HG03354 (cell line): ENCODE measurements around the gene TMEM176A.

Source experiments
- ATAC-seq: cut with Tn5 transposase; IDR thresholded peaks from one replicate; pipeline ENCODE4 v1.9.1; 2021; ENCODE audit warnings: mild to moderate bottlenecking; ENCODE audit not compliant: unreplicated experiment, poor library complexity, severe bottlenecking

TMEM176A gene

DNA sequence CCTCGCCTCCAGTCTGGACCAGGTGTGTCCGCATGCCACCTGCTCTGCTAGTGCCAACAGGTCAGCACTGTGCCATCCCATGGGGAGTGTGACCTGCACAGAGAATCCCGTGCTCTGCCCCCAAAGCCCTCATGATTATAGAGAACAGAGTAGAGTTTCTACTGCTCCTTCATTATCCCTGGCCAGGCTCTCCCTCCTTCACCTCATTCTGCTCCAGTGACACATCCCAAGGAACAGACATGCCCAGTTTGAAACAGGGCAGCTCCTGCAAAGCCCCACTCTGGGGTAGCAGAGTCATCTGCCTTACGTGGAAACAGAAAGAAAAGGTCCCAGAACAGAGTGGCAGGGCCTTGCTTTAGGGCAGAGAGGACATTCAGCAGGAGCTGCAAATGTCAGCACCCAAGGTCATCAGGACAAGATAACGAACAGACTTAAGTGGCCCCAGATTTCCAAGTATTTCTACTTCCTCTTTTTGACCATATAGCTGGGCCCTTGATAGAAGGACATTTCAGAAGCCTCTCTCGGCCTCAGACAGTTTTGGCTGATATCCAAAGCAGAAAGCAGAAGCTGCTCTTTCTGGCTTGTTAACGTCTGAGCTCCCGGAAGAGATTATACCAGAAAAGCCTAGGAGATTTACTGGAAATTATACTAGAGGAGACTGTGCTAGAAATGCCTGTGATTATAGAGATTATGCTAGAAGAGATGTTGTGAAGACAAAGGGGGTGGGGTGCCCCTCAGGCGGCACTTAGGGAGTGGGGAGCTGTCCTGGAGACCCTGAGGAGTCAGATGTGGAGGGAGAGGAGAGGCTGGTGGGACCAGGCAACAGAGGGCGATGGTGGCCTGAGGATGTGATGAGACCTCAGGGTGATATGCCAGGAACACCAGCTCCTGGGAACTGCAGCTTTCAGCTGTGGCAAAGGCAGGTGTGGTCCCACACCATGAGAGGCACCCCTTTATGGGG is 13.0 kb upstream of the TMEM176A start:
- no peak for ATAC-seq

DNA sequence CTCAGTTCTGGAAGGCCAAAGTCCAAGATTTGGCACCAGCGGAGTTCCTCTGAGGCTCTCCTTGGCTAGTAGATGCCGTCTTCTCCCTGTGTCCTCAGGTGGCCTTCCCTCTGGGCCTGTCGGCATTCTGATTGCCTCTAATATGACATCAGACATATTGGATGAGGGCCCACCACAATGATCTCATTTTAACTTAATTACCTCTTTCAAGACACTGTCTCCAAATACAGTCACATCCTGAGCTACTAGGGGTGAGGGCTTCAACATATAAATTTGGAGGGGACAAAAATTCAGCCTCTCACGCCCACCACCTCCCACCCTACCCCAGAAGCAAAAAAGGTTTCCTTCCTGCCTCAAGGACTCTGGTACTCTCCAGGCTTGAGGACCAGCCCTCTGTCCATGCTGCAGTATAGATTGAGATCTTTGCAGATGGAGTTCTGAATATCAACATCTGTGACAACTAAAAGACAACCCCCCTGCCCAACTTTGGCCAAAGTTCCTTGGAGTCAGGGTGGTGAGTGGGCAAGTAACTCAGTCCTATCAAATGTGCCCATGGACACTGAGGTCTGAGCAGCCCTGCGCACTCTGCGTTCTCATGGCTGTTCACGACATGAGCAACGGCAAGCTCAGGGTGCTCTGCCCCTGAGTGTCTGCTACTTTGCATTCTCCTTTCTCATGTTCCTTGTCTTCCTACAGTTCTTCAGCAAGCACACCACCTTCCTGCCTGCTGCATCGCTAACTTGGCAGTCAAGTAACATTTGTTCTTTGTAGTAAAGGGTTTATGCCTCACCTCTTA is 11.9 kb upstream of the TMEM176A start:
- no peak for ATAC-seq

DNA sequence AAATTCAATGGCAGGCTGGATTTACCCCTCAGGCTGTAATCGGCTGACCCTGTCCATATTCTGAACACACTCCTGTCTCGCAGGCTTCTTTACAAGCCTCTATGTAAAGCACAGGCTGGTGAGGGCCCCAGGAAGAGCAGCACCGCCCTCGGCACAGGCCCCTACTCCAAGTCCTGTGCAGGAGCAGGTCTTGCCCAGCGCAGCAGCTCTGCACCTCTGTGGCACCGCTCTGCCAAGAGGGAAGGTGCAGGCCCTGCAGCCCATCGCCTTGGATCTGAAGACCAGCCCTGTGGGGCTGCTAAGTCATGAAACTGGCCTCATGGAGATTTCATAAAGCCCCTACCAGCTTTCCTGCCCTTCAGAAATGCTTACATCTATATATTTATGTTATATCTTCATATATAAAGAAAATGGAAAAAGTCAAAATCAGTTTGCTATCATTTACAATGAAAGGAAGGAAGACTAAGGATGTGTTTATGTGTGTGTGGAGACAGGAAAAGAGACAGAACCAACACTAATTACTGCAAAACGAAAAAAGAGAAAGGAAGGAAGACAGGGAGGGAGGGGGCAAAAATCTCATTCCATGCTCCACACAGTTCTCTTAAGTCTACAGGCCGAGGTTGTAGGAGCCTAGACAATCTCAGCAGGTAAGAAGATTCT is 10.0 kb upstream of the TMEM176A start:
- ATAC-seq = no peak

DNA sequence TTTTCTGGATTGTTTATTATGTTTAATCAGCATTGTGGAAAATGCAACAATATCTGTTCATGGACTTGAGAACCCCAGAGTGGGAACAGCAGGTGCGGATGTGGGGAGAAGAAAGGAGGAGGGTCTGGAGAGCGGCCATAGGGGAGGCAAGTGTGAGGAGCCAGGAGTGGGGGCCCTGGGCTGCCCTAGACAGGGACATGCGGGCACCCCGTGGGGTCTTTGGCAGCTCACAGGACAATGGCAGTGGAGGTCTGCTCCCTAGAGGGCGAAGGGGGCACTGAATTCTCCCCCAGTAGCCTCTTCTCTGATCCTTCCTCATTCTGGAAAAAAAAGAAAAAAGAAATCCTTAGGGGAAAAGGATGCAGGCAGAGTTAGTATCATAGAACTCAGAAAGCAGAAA is 9.3 kb upstream of the TMEM176A start:
- no peak for ATAC-seq

DNA sequence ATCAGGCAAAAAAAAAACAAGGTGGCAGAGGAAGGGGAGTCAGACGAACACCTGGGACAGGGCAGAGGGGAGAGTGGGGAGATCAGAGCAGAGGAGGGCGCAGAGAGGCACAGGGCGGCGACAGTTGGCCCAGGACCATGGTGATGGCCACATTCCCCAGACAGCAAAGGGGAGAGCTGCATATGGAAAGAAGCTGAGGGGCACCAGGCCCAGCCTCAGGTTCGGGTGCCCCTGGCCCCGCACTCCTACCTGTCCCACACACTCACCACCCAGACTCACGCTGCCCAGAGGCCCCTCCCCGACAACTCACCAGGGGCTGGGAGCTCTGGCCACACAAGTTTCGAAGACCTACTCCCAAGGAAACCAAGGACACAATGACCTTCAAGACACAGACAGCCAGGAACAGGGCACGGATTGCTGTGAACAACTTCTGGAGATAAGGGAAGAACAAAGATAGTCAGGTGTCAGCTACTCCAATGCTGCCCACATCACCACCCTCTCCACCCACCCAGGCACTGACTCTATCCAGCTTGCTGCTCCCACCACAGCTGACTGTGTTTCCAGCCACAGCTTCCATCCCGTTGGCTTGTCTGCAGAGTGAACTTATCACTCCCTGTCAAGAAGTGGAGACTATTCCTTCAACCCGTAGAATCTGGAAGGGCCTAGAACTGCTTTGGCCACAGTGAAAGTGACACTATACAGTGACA is 8.7 kb upstream of the TMEM176A start:
- no peak for ATAC-seq

DNA sequence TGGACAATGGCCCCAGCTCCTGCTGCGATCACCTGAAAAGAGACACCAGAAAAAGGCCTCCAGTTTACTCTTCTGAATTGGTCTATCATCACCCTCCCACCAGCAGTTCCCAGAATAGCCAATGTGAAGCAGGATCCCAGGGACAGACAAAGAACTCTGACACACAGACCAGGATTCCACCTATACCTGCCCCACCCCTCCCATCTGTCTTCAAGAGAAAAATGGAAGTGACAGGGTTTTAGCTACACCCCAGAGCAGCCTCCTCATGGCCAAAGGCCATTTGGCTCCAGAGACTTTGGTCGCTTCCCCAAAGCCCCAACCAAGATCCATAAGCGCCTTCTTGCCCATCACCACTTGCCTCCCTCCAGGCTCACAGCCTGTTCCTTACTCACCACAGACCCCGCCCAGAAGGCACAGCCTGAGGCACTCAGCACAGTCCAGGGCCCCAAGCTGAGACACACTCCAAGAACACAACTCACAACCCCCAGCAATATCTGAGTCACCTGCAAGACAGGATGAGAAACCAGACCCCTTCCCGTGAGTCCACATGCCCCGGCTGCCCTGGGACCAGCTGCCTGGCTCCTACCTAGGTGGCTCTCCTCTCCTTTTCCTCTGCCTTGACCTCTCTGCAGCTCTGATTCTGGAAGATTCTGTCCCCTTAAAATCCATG is 6.9 kb upstream of the TMEM176A start:
- no peak for ATAC-seq

DNA sequence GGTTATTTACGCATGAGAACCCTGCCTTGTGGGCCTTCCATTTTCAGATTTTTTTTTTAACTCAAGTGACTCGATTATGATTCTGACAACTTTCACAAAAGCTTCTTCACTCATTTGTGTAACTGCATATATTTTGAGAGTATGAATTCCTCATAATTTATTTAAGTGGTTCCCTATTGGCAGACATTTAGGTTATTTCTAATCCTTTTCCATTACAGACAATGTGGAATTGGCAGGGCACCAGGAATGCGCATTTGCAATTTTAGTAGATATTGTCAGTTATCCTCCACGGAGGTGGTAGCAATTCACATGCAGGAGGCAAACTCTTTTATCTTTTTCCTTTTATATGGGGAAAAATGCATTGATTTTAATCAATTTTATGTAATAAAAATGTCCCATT is 2.9 kb upstream of the TMEM176A start:
- no peak for ATAC-seq

DNA sequence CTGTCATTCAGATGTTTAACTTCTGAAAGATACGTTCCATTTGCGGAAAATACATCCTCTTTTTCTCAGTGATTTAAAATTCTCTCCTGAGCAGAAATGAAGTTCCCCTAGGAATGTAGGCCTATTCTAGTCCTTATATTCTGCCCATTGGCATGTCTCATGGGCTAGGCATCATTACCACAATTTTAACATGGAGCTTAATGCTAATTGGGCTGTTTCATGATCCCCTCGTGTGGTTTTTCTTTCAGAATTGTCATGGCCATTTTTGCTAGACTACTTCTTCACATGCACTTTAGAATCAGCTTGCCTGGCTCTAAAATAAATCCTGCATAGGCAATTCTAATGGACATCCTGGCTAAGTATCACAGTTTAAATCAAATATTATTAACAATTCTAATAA is 1.4 kb upstream of the TMEM176A start:
- no peak for ATAC-seq

DNA sequence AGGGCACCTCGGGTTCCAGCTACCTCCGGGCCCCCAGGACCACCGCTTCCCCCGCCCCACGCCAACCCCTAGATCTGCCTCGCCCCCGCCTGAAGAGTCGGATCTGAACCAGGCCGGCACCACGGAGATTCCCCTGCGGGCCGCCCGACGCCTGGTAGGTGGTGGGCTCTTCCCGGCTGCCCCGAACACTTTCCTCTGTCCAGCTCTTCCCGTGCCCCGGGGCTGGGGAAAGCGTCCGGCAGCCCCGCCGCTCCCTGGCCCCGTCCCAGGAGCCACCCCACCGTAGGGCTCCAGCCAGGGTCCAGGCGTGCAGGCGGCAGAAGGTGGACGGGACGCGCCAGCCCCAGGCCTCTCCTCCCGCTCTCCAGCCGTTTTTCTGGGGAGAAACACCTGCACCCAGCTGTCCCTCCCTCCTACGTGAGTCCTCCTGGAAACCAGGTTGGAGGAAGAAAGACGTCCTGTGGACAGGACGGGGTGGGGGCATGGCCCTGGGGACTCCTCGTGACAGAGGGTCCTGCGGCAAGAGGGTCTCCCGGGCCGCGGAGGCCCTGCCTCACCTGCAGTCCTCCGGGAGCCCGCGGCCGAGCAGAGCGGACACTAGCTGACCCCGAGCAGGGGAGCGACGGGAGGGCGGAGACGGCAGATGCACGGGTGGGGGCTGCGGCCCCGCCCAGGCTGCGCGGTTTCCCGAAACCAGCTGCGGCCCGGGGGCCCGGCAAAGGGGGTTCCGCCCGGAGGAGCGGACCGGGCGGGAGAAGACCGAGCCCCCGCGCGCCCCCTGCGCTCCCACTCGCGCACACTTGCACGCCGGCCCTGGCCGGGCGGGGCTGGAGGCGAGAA is 608 bp upstream of the TMEM176A start, which contains the start of gene TMEM176B:
TMEM176B (minus strand) TSS at position 624 of the 840 bp plus-strand sequence. CDS start 3,795 bp downstream, outside the sequence.
- ATAC-seq = no peak

DNA sequence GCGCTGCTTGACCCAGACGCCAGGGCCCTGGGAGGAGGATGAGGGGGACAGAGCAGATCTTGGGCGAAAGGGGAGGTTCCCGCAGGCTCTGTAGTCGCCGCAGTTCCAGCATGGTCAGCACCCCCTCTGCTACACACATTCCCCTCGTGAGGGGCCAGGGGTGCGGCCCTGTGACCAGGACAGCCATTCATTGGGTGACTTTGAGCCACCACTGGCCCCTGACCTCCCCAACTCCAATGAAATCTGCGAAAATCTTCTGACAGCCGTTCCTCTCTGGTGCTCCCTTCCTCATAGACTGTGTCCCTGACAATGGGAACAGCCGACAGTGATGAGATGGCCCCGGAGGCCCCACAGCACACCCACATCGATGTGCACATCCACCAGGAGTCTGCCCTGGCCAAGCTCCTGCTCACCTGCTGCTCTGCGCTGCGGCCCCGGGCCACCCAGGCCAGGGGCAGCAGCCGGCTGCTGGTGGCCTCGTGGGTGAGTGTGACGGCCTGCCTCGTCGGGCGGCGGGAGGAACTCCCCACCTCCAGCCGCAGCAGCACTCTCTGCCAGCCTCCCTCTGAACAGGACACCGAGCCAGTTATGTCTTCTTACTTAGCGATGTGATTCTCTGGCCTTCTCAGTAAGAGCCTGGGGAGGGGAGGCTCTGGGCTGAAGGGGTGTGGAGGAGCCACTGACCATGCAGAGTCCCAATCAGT is 825 bp downstream of the TMEM176A start:
- ATAC-seq = no peak

DNA sequence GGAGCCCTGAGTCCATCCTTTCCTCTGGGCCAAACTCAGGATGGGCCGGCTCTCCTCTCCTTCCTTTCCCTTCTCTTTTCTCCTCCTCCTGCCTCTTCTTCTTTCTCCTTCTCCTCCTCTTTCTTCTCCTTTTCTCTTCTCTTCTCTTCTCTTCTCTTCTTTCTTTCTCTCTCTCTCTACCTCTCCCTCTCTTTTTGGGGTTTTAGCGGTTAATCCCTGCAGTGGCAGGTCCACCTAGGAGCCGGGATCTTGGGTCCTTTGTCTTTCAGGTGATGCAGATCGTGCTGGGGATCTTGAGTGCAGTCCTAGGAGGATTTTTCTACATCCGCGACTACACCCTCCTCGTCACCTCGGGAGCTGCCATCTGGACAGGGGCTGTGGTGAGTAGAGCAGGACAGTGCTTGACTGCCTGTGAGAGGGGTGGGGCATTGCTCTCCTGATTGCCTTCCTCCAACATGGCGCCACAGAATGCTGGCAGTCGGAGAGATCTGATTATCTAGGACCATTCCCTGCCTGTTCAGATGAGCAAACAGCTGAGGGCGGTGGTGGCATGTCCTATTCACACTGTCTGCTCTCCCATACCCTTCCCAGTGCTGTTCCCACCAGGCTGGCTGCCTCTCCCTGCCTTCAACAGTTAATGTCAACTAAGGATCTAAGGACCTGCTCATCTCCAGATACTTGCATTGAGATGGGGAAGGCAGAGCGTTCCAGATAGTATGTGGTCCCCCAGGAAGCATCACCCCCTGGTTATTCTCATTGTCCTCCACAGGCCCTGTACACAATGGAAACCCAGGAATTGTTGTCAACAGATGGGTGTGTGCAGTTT is 1.6 kb downstream of the TMEM176A start:
- no peak for ATAC-seq

DNA sequence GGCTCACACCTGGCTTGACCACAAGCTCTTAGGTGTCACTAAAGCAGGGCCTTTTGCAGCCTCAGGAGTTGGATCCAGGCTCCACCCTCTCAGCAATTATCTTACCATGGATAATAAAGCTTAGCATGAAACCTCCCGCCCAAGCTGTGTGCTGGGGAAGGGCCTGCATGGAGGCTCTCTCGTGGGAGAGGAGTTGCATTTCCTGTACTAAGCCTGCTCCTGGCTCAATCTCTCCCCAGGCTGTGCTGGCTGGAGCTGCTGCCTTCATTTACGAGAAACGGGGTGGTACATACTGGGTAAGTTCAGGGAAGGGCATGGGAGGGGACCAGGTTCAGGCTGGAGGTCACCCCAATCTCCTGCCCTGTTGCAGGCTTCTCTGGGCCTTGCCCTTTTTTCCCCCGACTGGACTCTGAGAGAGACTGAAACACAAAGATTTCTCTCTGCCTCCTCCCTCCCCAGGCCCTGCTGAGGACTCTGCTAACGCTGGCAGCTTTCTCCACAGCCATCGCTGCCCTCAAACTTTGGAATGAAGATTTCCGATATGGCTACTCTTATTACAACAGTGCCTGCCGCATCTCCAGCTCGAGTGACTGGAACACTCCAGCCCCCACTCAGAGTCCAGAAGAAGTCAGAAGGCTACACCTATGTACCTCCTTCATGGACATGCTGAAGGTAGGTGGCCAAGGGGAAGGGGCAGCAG is 2.7 kb downstream of the TMEM176A start:
- no peak for ATAC-seq

DNA sequence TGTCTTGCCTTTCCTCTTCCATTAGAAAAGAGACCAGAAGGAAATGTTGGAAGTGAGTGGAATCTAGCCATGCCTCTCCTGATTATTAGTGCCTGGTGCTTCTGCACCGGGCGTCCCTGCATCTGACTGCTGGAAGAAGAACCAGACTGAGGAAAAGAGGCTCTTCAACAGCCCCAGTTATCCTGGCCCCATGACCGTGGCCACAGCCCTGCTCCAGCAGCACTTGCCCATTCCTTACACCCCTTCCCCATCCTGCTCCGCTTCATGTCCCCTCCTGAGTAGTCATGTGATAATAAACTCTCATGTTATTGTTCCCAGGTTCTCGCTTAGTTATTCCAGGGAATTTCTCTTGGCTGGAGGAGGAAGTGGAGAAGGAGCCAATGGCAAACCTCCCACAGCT is 4.2 kb downstream of the TMEM176A start:
- no peak for ATAC-seq

DNA sequence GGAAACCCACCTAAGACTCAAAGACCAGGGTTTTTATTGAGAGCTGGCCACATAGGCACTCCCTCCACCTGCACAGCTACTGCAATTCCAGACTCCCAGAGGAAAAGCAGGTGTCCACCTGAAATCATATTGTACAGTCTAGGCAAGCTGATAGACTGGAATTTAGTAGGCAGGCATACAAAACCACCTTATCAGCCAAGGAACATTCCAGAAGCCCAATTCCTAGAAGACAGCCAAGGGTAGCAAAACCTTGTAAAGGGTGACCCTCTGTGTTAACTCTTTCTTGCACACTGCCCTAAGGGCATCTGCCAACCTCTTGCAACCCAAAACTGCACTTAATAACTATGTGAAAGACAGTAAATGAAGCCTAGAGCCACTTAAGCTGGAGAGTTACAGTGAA is 5.3 kb downstream of the TMEM176A start:
- no peak for ATAC-seq

DNA sequence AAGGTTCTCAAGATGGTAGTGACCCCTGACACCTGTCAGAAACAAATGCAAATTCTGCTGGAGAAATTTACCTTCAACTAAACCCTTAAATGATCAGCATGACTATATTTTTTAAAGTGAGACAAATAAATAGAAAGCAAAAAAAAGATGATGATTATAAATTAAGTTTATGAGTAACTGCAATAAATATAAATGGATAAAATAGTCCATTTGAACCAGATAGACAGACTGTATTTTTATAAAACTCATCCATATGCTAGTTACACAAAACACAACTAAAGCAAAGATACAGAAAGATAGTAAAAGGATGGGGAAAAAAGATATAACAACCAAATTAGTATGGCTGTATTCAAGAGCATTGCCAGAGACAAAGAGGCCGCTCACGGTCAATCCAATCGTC is 5.9 kb downstream of the TMEM176A start:
- no peak for ATAC-seq

DNA sequence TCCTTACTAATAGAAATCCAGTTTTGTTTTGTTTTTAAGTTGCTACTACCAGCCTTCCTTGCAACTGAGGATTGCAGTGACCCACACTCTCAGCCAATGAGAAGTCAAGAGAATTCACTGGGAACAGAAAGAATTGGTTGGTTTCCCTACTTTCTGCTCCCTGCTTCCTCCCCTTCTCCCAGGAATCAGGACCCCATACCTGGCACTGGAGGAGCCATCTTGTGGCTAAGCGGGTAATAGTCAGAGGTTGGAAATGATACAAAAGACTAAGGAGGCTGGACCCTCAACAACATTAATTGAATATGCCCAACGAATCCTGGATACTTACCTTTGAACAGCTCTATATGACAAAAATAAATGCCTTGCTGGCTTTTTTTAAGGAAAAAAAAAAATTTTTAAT is 6.3 kb downstream of the TMEM176A start:
- no peak for ATAC-seq
